GM19328 (cell line): ENCODE results near the gene GRK1.
"Not testable (repeated sequence)": the region's sequence is repeated elsewhere in the genome, so short reads cannot be mapped to it uniquely, and the experiment has no call there.

Experiments
- ATAC-seq: cut with Tn5 transposase; IDR thresholded peaks from one replicate; pipeline ENCODE4 v1.9.1; 2021; ENCODE audit warnings: mild to moderate bottlenecking, moderate library complexity; ENCODE audit not compliant: unreplicated experiment

Gene GRK1

DNA sequence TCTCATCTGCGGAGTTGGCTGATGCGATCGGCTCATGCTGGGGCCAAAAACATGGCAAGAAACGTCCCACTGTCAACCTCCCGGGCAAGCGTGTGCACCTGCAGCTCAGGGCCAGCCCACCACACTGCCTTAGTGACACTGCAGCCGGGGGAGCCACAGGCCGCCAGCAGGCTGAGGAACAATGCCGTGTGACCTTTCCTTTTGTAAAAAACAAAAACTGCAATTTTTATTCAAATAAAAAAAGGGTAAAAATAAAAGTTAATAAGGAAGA is 73.2 kb downstream of the GRK1 start:
- no peak for ATAC-seq

- no peak for ATAC-seq
These were observed 73.6 kb downstream of the GRK1 start for GRCh38 chr13:113740661-113741060.

DNA sequence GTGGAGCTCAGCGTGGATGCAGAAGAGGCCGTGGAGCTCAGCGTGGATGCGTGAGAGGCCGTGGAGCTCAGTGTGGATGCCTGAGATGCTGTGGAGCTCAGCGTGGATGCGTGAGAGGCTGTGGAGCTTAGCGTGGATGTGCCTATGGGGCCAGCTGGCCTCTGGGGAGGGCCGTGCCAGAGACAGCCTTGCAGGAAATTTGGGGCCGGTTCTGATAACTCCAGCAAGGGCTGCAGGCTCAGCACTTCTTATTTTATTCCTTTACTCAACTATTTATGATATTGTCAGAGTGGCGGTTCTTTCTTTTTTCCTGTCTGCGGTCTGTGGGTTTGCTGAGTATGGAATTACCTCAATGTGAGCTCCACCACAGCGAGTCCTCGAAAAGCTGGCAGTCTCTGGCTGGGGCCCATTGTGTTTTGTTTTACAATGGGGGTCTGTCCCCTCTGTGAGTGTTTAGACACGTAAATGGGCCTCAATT is 74.2 kb downstream of the GRK1 start:
- ATAC-seq: no peak

DNA sequence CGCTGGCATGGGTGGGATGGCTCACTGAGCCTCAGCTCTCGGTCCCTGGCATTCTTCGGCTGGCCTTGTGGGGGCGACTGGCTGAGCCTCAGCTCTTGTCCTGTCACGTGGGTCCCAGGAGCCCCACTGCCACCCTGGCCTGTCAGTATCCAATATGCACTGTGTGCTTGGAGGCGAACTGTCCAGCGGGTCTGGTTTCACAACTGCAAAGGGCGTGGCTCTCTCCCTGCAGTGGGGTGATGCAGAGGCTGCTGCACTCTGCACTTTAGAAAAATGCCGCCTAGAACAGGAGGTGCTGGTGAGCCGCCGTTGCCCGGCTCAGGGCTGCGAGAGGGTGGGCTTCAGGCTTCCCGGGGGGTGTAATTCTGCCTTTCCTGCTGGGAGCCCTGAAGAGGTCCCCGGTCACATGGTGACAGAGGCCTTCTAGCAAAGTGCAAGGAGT is 75.0 kb downstream of the GRK1 start:
- no peak for ATAC-seq

- no peak for ATAC-seq
These were observed 75.6 kb downstream of the GRK1 start for GRCh38 chr13:113742445-113743120.

DNA sequence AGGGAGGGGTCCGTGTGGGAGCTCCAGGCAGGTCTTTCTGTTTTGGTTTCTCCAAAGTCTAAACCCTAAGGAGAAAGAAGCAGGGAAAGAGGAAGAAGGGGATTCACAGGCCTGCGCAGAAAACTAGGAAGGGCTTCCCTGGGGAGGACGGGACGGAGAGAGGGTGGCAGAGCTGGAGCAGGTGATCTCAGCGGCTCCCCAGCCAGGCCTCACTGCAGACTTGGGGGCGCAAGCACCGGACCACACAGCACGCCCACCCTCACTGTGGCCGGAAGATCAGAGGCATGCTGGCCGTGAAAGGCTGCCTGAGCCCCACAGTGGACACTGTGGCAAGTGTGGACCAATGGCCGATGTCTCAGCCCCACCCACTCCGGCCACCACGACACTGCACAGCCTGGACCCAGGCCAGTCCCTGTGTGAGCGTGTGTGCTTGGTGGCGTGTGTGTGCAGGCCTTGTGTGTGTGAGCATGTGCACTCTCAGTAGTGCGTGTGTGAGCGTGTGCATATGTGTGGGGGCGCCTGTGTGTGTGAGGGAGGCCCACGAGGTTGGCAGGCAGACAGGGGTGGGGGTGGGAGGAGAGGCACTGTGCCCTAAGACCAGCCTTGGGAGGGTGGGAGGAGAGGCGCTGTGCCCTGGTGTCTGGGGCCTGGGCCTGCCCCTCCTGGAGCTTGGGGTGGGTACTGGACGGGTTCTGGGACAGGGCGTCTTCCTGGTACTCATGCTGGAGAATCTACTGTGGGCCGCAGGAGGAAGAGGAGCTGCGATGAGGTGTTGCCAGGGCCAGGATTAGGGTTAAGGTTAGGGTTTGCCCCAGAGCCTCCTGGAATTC is 76.6 kb downstream of the GRK1 start:
- no peak for ATAC-seq

- ATAC-seq: no peak
These were observed 77.4 kb downstream of the GRK1 start for GRCh38 chr13:113744197-113745000.

DNA sequence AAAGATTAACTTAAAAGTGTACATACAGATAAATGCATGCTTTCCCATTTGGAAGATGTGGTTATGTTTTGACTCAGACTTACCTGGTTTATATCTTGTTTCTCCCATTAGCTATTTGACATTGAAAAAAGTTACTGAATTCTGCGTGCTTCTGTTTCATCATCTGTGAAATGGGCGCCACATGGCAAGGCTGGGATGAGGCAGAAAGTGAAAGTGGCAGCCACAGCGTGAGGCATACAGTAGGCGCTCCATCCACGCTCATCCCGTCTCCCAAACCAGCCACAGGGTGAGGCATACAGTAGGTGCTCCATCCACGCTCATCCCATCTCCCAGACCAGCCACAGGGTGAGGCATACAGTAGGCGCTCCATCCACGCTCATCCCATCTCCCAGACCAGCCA is 78.0 kb downstream of the GRK1 start:
- ATAC-seq: no peak

GRCh38 chr13:113745500-113746142 is 78.6 kb downstream of the GRK1 start:
- not testable (repeated sequence) for ATAC-seq

GRCh38 chr13:113746143-113746525 is 79.1 kb downstream of the GRK1 start:
- ATAC-seq: no peak

DNA sequence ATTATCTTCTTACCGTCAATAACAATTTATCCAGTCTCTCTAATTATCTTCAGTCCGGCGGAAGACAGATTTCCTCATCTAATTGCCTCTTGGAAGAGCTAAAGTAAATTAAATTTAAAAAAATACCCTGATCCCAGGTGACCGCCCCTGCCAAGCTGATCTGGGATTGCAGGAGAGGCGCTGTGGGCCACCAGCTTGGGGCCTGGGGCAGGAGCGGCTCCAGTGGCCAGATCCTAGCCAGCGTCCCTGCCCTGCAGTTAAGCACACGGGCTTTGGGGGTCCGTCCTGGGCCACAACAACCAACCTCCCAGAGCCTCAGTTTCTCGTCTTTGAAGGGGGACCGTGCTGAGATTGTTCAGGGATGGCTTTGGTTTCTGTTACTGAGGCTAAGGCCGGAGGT is 79.7 kb downstream of the GRK1 start:
- no peak for ATAC-seq

- no peak for ATAC-seq
These were observed 80.3 kb downstream of the GRK1 start for GRCh38 chr13:113747291-113747833.

DNA sequence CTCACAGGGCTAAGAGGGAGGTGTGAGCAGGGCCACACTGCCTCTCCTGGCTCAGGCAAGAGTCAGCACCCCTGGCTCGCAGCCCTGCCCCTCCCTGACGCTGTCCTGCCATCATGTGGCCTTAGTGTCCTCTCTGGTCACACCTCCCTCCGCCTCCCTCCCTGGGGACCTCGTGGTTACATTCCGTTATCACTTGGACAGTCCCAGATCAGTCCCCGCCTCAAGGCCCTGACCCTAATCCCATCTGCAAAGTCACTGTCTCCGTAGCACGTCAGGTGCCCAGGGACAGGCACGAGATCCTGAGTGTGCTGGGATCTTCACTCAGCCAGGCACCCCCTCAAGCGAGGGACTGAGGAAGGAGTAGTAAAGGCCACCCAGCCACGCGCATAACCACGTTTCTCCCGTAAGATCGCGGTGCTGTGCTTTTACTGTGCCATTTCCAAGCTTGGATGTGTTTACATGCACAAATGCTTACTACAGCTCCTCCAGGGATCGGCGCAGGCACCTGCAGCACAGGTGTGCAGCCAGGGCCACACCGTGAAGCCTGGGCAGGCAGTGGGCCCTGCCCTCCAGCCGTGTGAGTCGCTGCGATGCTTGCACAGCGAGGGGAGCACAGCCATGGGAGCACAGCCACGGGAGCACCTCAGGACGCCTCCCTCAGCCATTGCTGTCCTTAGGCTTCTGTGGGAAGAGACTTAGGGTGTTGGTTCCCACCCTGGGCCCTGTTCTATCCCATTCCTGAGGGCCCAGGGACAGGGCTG is 81.3 kb downstream of the GRK1 start:
- no peak for ATAC-seq

DNA sequence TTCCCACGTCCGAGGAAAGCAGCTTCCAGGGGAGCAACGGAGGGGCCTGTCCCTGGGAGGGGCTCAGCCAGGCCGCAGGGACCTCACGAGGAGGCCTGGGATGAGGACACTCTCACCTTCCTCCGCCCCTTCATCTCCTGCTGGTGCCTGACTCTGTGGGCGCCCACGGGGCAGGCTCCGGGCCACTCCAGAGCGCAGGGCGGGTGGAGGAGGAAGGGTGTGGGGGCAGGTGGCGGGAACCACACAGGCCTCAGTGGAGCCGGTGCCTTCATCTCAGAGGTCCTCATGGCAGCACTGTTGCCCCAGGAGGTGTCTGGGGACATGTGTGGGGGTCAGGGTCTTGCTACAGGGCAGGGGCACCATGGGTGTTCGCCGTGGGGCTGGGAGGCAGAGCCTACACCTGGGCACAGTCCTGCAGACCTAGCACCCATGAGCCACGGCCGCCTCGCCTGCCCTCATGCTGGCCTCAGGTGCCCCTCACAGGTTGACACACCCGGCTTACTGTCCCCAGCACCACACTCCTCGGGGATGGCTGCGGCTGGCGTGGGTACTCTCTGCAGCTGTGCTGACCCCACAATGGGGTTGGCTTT is 81.9 kb downstream of the GRK1 start:
- no peak for ATAC-seq

- ATAC-seq: no peak
These were observed 82.5 kb downstream of the GRK1 start for GRCh38 chr13:113749507-113749906.

DNA sequence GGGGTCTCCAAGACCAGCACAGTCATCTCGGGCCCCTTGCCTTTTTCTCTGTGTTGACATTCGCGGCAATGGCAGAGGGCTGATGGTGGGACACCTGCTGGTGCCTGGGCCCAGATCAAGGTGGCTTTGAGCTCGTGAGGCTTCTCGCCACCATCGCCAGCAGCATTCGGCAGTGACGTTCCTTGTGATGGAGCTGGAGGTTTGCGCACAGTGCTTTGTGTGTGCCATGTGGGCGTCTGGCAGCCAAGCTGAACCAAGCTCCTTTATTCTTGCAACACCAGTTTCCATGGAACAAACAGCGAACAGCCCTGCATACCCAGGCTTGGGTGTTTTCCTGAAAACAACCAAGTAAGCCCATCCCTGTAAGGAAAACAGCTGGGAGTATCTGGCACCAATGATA is 82.9 kb downstream of the GRK1 start:
- no peak for ATAC-seq

GRCh38 chr13:113750554-113751399 is 83.8 kb downstream of the GRK1 start:
- no peak for ATAC-seq

DNA sequence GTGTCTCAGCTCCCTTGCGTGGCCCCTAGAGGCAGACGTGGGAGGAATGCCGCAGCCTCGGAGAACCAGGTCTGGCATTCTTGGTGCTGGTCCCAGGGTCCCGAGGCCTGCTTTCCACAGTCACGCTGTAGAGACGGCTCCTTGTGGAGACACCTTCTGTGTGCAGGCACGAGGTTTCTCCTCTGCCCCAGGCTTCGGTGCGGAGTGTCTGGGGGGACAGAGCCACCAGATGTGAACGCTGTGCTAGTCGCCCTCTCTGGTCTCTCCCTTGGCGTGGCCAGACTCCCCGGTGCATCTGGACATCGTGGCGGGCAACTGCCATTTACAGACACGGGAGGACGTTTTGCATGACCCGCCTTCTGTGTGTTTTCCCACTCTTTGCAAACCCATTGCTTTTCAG is 84.5 kb downstream of the GRK1 start:
- ATAC-seq: no peak
